ENCODE results near the gene THADA.
"Not testable (repeated sequence)": the region's sequence is repeated elsewhere in the genome, so short reads cannot be mapped to it uniquely, and the experiment has no call there.

The THADA gene

GRCh38 chr2:43534569-43534968, 61.3 kb downstream of the THADA start:
- CTCF ChIA-PET = no interaction called here
- TF ChIP-seq CTCF (IDR thresholded peaks at IDR 0.05; ENCODE audit: control extremely low read depth, extremely low read depth, low read depth, missing control alignments) = no peak
- DNase-seq (ENCODE audit: extremely low spot score) = no peak
- POLR2A ChIA-PET = no interaction called here

- POLR2A ChIA-PET; DNase-seq (ENCODE audit: extremely low spot score): not testable (repeated sequence)
- CTCF ChIA-PET = interaction anchor here (0.7 to 1.2 kb wide), 2 partner anchors 9 to 10 kb away, joined by 3 to 4 read pairs; no protein-coding TSS in a partner anchor
These were observed 63.3 kb downstream of the THADA start for GRCh38 chr2:43532572-43532971.

GRCh38 chr2:43531251-43531650, 64.6 kb downstream of the THADA start:
- POLR2A ChIA-PET = no interaction called here
- no peak for TF ChIP-seq CTCF (IDR thresholded peaks at IDR 0.05; ENCODE audit: control extremely low read depth, extremely low read depth, low read depth, missing control alignments)
- CTCF ChIA-PET = interaction anchor here (0.7 to 3.1 kb wide), 3 partner anchors 10 to 703 kb away, joined by 3 to 13 read pairs (median 9); no protein-coding TSS in a partner anchor
- DNase-seq (ENCODE audit: extremely low spot score) = no peak

- TF ChIP-seq CTCF (IDR thresholded peaks at IDR 0.05; ENCODE audit: control extremely low read depth, extremely low read depth, low read depth, missing control alignments) = no peak
- POLR2A ChIA-PET = no interaction called here
- CTCF ChIA-PET = interaction anchor here (1.1 kb wide), 1 partner anchor 10 kb away, joined by 3 read pairs; no protein-coding TSS in a partner anchor
- no peak for DNase-seq (ENCODE audit: extremely low spot score)
These were observed 68.8 kb downstream of the THADA start for GRCh38 chr2:43526994-43527393.

- POLR2A ChIA-PET = no interaction called here
- DNase-seq (ENCODE audit: extremely low spot score) = no peak
- TF ChIP-seq CTCF (IDR thresholded peaks at IDR 0.05; ENCODE audit: control extremely low read depth, extremely low read depth, low read depth, missing control alignments) = no peak
- CTCF ChIA-PET = interaction anchor here (0.8 to 3.0 kb wide), 3 partner anchors 13 to 666 kb away, joined by 3 to 7 read pairs (median 3); no protein-coding TSS in a partner anchor
These were observed 70.3 kb downstream of the THADA start for GRCh38 chr2:43525506-43525905.

- TF ChIP-seq CTCF (IDR thresholded peaks at IDR 0.05; ENCODE audit: control extremely low read depth, extremely low read depth, low read depth, missing control alignments) = no peak
- DNase-seq (ENCODE audit: extremely low spot score) = no peak
- POLR2A ChIA-PET = no interaction called here
- CTCF ChIA-PET = interaction anchor here (1.6 to 3.0 kb wide), 2 partner anchors 14 to 32 kb away, joined by 3 to 7 read pairs; no protein-coding TSS in a partner anchor
These were observed 71.5 kb downstream of the THADA start for GRCh38 chr2:43524177-43524965.

- ChIA-PET POLR2A (no interaction called here), CTCF (interaction anchor here (0.6 to 3.8 kb wide), 12 partner anchors 11 to 574 kb away, joined by 3 to 18 read pairs (median 4); no protein-coding TSS in a partner anchor)
- DNase-seq (ENCODE audit: extremely low spot score) = no peak
- no peak for TF ChIP-seq CTCF (IDR thresholded peaks at IDR 0.05; ENCODE audit: control extremely low read depth, extremely low read depth, low read depth, missing control alignments)
These were observed 73.7 kb downstream of the THADA start for GRCh38 chr2:43522177-43522576.
